A549 treated with RU486 at 1 μM for 4 hours (cell line): ENCODE data around the gene GAGE12F. TPM values are rescaled to one million over a fixed set of nuclear protein-coding genes. Genes with fewer than 3 reads are reported as not detected.

Source experiments
- total RNA-seq: library from RNA; stranded (reverse); fragments of 200-300 nt; extraction: Qiagen RNA extraction; gene quantifications from 5 replicates; pipeline ENCODE4 v1.2.3, GENCODE V29; 2022; ENCODE audit warnings: low read depth

The GAGE12F gene, protein sequence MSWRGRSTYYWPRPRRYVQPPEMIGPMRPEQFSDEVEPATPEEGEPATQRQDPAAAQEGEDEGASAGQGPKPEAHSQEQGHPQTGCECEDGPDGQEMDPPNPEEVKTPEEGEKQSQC
- not detected in 5 replicates for total RNA-seq

GRCh38 chrX:49560542-49560941 lies at the start of gene GAGE12F:
GAGE12F (plus strand) TSS chrX:49560842; CDS start chrX:49561997, 1,155 bp downstream.

GRCh38 chrX:49531877-49532276 lies 28.8 kb upstream of the GAGE12F start, which contains the start of gene GAGE12C:
GAGE12C (plus strand) TSS chrX:49532177; CDS start chrX:49533332, 1,155 bp downstream.

GRCh38 chrX:49541433-49541832 lies 19.2 kb upstream of the GAGE12F start, which contains the start of gene GAGE12D:
GAGE12D (plus strand) TSS chrX:49541733; CDS start chrX:49542888, 1,155 bp downstream.

GRCh38 chrX:49550989-49551388 lies 9.7 kb upstream of the GAGE12F start, which contains the start of gene GAGE12E:
GAGE12E (plus strand) TSS chrX:49551289; CDS start chrX:49552444, 1,155 bp downstream.

GRCh38 chrX:49570100-49570499 lies 9.5 kb downstream of the GAGE12F start, which contains the start of gene GAGE12G:
GAGE12G (plus strand) TSS chrX:49570400; CDS start chrX:49571555, 1,155 bp downstream.

GRCh38 chrX:49579649-49580048 lies 19.0 kb downstream of the GAGE12F start, which contains the start of gene GAGE12H:
GAGE12H (plus strand) TSS chrX:49579949; CDS start chrX:49581104, 1,155 bp downstream.

DNA sequence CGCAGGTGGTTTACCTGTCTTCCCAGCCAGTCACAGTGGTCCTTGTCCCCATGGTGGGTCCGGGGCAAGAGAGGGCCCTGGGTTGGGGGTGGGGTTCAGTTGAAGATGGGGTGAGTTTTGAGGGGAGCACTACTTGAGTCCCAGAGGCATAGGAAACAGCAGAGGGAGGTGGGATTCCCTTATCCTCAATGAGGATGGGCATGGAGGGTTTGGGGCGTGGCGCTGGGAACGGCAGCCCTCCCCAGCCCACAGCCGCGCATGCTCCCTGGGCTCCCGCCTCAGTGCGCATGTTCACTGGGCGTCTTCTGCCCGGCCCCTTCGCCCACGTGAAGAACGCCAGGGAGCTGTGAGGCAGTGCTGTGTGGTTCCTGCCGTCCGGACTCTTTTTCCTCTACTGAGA lies 28.6 kb downstream of the GAGE12F start, which contains the start of gene GAGE2A:
TSS of gene GAGE2A (plus strand) at position 301 of the 400 bp plus-strand sequence. CDS start 1,155 bp downstream, outside the sequence.

DNA sequence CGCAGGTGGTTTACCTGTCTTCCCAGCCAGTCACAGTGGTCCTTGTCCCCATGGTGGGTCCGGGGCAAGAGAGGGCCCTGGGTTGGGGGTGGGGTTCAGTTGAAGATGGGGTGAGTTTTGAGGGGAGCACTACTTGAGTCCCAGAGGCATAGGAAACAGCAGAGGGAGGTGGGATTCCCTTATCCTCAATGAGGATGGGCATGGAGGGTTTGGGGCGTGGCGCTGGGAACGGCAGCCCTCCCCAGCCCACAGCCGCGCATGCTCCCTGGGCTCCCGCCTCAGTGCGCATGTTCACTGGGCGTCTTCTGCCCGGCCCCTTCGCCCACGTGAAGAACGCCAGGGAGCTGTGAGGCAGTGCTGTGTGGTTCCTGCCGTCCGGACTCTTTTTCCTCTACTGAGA lies 38.1 kb downstream of the GAGE12F start, which contains the start of gene GAGE1:
TSS of gene GAGE1 (plus strand) at position 301 of the 400 bp plus-strand sequence. CDS start 1,155 bp downstream, outside the sequence.

Other genes starting within 250 kb of the GAGE12F start
- gene GAGE12J, start 238.8 kb upstream of the GAGE12F start, total RNA-seq: not detected in 5 replicates
- gene GAGE13, start 229.3 kb upstream of the GAGE12F start, total RNA-seq: not detected in 5 replicates
- gene GAGE12C, start 28.7 kb upstream of the GAGE12F start, total RNA-seq: not detected in 5 replicates
- not detected in 5 replicates for gene GAGE12D, start 19.1 kb upstream of the GAGE12F start, total RNA-seq
- not detected in 5 replicates for gene GAGE12E, start 9.6 kb upstream of the GAGE12F start, total RNA-seq
- not detected in 5 replicates for gene GAGE12G, start 9.6 kb downstream of the GAGE12F start, total RNA-seq
- not detected in 5 replicates for gene GAGE12H, start 19.1 kb downstream of the GAGE12F start, total RNA-seq
- not detected in 5 replicates for gene GAGE2A, start 28.7 kb downstream of the GAGE12F start, total RNA-seq
- gene GAGE1, start 38.2 kb downstream of the GAGE12F start, total RNA-seq: not detected in 5 replicates
- 0.27 TPM in 1 of 5 replicates, not detected in the others for gene PAGE1, start 135.1 kb downstream of the GAGE12F start, total RNA-seq